ENCODE results near the gene SLC5A3. TPM values are rescaled to one million over a fixed set of nuclear protein-coding genes. Genes with fewer than 3 reads are reported as not detected.

SLC5A3 gene
- total and polyA plus RNA-seq, 10 of the 15 experiments (the other 5 are each of a cell fraction or from before 2014, with no cell fraction given) = 3.3 to 21.4 (median 12.0) TPM

DNA sequence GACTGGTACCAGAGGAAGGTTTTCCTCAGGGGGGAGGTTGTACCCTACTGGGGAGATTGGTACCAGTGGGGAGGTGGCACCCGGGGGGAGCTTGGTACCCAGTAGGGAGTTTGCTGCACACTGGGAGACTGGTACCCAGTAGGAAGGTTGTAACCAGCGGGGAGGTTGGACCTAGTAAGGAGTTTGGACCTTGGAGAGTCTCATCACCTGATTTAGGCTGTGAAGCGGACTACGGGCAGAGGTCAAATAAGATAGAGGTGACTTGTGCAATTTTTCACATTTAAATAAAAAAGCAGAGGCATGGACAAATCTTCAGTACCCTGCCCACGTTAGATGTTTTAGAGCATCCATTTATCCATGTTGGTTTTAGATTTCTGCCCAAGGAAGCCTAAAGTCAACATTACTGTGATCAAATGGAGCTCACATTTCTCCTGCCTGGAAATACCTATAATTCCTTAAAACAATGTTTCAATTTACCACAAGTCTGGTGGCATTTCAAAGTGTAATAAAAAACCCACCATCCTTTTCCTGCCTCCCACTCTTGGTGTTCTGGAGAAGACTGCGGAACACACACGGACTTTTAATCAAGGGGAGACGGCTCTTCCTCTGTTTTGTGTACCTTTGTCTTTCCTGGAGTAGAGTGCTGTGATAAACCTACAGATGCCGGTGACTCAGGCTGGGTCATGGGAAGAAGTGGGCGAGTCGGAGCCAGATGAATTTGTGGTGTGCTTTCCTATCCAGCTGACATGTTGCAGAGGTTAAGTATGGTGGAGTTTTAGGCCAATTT, 36.2 kb upstream of the SLC5A3 start:
- POLR2A ChIA-PET = no interaction called here
- no peak for ATAC-seq

More for the DNA sequence above, 36.2 kb upstream of the SLC5A3 start:
- DNase-seq (ENCODE audit: low read depth, low spot score) (no peak), FAIRE-seq (no peak)
- Histone ChIP-seq H2AFZ (ENCODE audit: control insufficient read depth, low read depth, low read length) (no peak overlapping the region), H3K79me2 (ENCODE audit: control insufficient read depth, insufficient read depth, low read length) (no peaks in the 10 kb centered on the region), H3K27me3 (replicated peaks in 1 of 2; ENCODE audit: control insufficient read depth in 2 of 2, insufficient read depth in 2 of 2, low read length in 1 of 2) (no peaks in the 10 kb centered on the region), H3K27ac (ENCODE audit: control insufficient read depth, insufficient read depth) (no peak overlapping the region), H4K20me1 (ENCODE audit: control insufficient read depth, insufficient read depth) (no peaks in the 10 kb centered on the region), H3K9ac (ENCODE audit: control insufficient read depth, insufficient read depth, low read length) (no peak overlapping the region), H3K4me1 (ENCODE audit: control insufficient read depth, insufficient read depth, low read length) (0 out of 2 replicates have a peak, but pooled peaks cover 4% of the 10 kb centered on the region), H3K4me3 (no peak overlapping the region), H3K4me2 (ENCODE audit: control insufficient read depth, insufficient read depth) (no peak overlapping the region), H3K36me3 (ENCODE audit: control insufficient read depth in 2 of 2, insufficient read depth in 2 of 2, low read length in 1 of 2) (no peaks in the 10 kb centered on the region), H3K9me3 (replicated peaks; ENCODE audit: control insufficient read depth, insufficient read depth, low read length) (no peaks in the 10 kb centered on the region; the same call in 2 of the 3 replicates)
- no TSS peak for BruUV-seq (replicated peaks)
- RAD21 ChIA-PET (ENCODE audit: unreplicated experiment) = no interaction called here
- intact Hi-C loops (cut with micrococcal nuclease; ENCODE audit: unreplicated experiment) = no loop called here
- in situ Hi-C loops (cut with MboI) = no loop called here
- SMC1A ChIA-PET (ENCODE audit: uncharacterized antibody, unreplicated experiment) = no interaction called here
- TF ChIP-seq, protein P1, sequence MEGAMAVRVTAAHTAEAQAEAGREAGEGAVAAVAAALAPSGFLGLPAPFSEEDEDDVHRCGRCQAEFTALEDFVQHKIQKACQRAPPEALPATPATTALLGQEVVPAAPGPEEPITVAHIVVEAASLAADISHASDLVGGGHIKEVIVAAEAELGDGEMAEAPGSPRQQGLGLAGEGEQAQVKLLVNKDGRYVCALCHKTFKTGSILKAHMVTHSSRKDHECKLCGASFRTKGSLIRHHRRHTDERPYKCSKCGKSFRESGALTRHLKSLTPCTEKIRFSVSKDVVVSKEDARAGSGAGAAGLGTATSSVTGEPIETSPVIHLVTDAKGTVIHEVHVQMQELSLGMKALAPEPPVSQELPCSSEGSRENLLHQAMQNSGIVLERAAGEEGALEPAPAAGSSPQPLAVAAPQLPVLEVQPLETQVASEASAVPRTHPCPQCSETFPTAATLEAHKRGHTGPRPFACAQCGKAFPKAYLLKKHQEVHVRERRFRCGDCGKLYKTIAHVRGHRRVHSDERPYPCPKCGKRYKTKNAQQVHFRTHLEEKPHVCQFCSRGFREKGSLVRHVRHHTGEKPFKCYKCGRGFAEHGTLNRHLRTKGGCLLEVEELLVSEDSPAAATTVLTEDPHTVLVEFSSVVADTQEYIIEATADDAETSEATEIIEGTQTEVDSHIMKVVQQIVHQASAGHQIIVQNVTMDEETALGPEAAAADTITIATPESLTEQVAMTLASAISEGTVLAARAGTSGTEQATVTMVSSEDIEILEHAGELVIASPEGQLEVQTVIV (IDR thresholded peaks at IDR 0.05; ENCODE audit: borderline replicate concordance, partially characterized antibody) = no peak
- TF ChIP-seq, protein P2, sequence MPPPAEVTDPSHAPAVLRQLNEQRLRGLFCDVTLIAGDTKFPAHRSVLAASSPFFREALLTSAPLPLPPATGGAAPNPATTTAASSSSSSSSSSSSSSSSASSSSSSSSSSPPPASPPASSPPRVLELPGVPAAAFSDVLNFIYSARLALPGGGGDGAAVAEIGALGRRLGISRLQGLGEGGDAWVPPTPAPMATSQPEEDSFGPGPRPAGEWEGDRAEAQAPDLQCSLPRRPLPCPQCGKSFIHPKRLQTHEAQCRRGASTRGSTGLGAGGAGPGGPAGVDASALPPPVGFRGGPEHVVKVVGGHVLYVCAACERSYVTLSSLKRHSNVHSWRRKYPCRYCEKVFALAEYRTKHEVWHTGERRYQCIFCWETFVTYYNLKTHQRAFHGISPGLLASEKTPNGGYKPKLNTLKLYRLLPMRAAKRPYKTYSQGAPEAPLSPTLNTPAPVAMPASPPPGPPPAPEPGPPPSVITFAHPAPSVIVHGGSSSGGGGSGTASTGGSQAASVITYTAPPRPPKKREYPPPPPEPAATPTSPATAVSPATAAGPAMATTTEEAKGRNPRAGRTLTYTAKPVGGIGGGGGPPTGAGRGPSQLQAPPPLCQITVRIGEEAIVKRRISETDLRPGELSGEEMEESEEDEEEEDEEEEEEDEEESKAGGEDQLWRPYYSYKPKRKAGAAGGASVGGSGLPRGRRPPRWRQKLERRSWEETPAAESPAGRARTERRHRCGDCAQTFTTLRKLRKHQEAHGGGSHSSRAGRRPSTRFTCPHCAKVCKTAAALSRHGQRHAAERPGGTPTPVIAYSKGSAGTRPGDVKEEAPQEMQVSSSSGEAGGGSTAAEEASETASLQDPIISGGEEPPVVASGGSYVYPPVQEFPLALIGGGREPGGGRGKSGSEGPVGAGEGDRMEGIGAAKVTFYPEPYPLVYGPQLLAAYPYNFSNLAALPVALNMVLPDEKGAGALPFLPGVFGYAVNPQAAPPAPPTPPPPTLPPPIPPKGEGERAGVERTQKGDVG (CRISPR knock-in tag; IDR thresholded peaks at IDR 0.05) = no peak
- TF ChIP-seq, protein P3, sequence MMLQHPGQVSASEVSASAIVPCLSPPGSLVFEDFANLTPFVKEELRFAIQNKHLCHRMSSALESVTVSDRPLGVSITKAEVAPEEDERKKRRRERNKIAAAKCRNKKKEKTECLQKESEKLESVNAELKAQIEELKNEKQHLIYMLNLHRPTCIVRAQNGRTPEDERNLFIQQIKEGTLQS (IDR thresholded peaks at IDR 0.05; ENCODE audit: borderline replicate concordance, extremely low read depth, low read depth, low read length) = no peak
- TF ChIP-seq NFYB (IDR thresholded peaks at IDR 0.05; ENCODE audit: insufficient read depth, low read depth, low read length) (no peak), GATAD2B (conservative IDR thresholded peaks at IDR 0.05; ENCODE audit: low read depth) (no peak), SMC3 (IDR thresholded peaks at IDR 0.05; ENCODE audit: borderline replicate concordance, low read length) (no peak), MYB (IDR thresholded peaks at IDR 0.05; ENCODE audit: borderline replicate concordance, low read depth, low read length) (no peak), ZZZ3 (IDR thresholded peaks at IDR 0.05; ENCODE audit: control insufficient read depth, insufficient read length, low read depth) (no peak), SMAD1 (IDR thresholded peaks at IDR 0.05; ENCODE audit: low read depth, partially characterized antibody) (no peak), ZNF274 (IDR thresholded peaks at IDR 0.05; ENCODE audit: insufficient read depth, insufficient read length) (no peak)
- TF ChIP-seq, protein P4, sequence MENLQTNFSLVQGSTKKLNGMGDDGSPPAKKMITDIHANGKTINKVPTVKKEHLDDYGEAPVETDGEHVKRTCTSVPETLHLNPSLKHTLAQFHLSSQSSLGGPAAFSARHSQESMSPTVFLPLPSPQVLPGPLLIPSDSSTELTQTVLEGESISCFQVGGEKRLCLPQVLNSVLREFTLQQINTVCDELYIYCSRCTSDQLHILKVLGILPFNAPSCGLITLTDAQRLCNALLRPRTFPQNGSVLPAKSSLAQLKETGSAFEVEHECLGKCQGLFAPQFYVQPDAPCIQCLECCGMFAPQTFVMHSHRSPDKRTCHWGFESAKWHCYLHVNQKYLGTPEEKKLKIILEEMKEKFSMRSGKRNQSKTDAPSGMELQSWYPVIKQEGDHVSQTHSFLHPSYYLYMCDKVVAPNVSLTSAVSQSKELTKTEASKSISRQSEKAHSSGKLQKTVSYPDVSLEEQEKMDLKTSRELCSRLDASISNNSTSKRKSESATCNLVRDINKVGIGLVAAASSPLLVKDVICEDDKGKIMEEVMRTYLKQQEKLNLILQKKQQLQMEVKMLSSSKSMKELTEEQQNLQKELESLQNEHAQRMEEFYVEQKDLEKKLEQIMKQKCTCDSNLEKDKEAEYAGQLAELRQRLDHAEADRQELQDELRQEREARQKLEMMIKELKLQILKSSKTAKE (IDR thresholded peaks at IDR 0.05; ENCODE audit: low read depth, poor library complexity, severe bottlenecking) = no peak
- TF ChIP-seq, protein P5, sequence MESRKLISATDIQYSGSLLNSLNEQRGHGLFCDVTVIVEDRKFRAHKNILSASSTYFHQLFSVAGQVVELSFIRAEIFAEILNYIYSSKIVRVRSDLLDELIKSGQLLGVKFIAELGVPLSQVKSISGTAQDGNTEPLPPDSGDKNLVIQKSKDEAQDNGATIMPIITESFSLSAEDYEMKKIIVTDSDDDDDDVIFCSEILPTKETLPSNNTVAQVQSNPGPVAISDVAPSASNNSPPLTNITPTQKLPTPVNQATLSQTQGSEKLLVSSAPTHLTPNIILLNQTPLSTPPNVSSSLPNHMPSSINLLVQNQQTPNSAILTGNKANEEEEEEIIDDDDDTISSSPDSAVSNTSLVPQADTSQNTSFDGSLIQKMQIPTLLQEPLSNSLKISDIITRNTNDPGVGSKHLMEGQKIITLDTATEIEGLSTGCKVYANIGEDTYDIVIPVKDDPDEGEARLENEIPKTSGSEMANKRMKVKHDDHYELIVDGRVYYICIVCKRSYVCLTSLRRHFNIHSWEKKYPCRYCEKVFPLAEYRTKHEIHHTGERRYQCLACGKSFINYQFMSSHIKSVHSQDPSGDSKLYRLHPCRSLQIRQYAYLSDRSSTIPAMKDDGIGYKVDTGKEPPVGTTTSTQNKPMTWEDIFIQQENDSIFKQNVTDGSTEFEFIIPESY (IDR thresholded peaks at IDR 0.05) = no peak
- CTCF ChIA-PET = no interaction called here
- 75% methylated on average over 11 of the region's 11 CpGs for whole genome bisulfite sequencing (ENCODE audit: insufficient coverage, insufficient replicate concordance, low lambda C conversion rate, missing lambda C conversion rate)
